GM12878 (cell line): ENCODE results near the gene KCND2. TPM values are rescaled to one million over a fixed set of nuclear protein-coding genes. Genes with fewer than 3 reads are reported as not detected.

ENCODE experiments used
- BMI1 ChIP-seq: fragments of 450-650 bp; IDR thresholded peaks from 2 replicates; pipeline ENCODE4 v1.6.1; 2016; ENCODE audit warnings: mild to moderate bottlenecking, moderate library complexity, borderline replicate concordance
- EP300 ChIP-seq, 2 experiments: fragments of 150-350 bp in 1 of 2; IDR thresholded peaks; 2 replicates each; pipeline ENCODE4 v1.6.1; 2011 to 2012; ENCODE audit warnings: low read depth in 2 of 2, low read length in 2 of 2, borderline replicate concordance in 1 of 2, improper control_type of control experiment in 1 of 2, inconsistent platforms in 1 of 2; ENCODE audit not compliant: control insufficient read depth in 1 of 2
- FOXM1 ChIP-seq: IDR thresholded peaks from 2 replicates; pipeline ENCODE4 v1.6.1; 2012; ENCODE audit warnings: low read depth, mild to moderate bottlenecking, inconsistent platforms, low read length, moderate library complexity
- GABPA ChIP-seq: IDR thresholded peaks from 2 replicates; pipeline ENCODE4 v1.6.1; 2014; ENCODE audit warnings: antibody characterized with exemption, low read depth, mild to moderate bottlenecking, inconsistent platforms
- IKZF1 ChIP-seq: fragments of 450-650 bp; conservative IDR thresholded peaks from 2 replicates; pipeline ENCODE4 v1.6.1; 2017; ENCODE audit warnings: antibody characterized with exemption, mild to moderate bottlenecking
- IKZF2 ChIP-seq, 2 experiments: fragments of 450-650 bp; IDR thresholded peaks; 2 replicates each; pipeline ENCODE4 v1.6.1; 2017; ENCODE audit warnings: mild to moderate bottlenecking in 2 of 2, moderate library complexity in 2 of 2
- LARP7 ChIP-seq: fragments of 450-650 bp; IDR thresholded peaks from 2 replicates; pipeline ENCODE4 v1.6.1; 2017; ENCODE audit warnings: mild to moderate bottlenecking
- NBN ChIP-seq: fragments of 450-650 bp; IDR thresholded peaks from 2 replicates; pipeline ENCODE4 v1.6.1; 2016
- NFIC ChIP-seq: IDR thresholded peaks from 2 replicates; pipeline ENCODE4 v1.6.1; 2012; ENCODE audit warnings: low read depth, mild to moderate bottlenecking, inconsistent platforms, low read length, moderate library complexity
- NFYA ChIP-seq: IDR thresholded peaks from 2 replicates; pipeline ENCODE4 v1.6.1; 2011; ENCODE audit warnings: low read depth, mild to moderate bottlenecking, low read length, improper control_type of control experiment, borderline replicate concordance
- PAX5 ChIP-seq: IDR thresholded peaks from 2 replicates; pipeline ENCODE4 v1.6.1; 2011; ENCODE audit warnings: low read depth, low read length, borderline replicate concordance
- POLR2A ChIP-seq: IDR thresholded peaks from 2 replicates; pipeline ENCODE4 v1.6.1; 2011; ENCODE audit warnings: low read depth, mild to moderate bottlenecking, low read length
- RB1 ChIP-seq: fragments of 450-650 bp; formaldehyde crosslinking; IDR thresholded peaks from 2 replicates; pipeline ENCODE4 v1.6.1; 2017; ENCODE audit warnings: mild to moderate bottlenecking, borderline replicate concordance
- SP1 ChIP-seq: IDR thresholded peaks from one replicate; pipeline ENCODE4 v1.6.1; 2011; ENCODE audit warnings: low read depth, low read length
- SREBF2 ChIP-seq: IDR thresholded peaks from 2 replicates; pipeline ENCODE4 v1.6.1; 2012; ENCODE audit warnings: mild to moderate bottlenecking, low read length
- SUZ12 ChIP-seq: fragments of 200-600 bp; sonication (generic); IDR thresholded peaks from one replicate; pipeline ENCODE4 v1.6.1; 2018; ENCODE audit warnings: antibody characterized with exemption, mild to moderate bottlenecking; ENCODE audit not compliant: unreplicated experiment
- TCF3 ChIP-seq: IDR thresholded peaks from 2 replicates; pipeline ENCODE4 v1.6.1; 2012; ENCODE audit warnings: low read depth, mild to moderate bottlenecking, low read length, borderline replicate concordance; ENCODE audit not compliant: insufficient read depth
- TCF7 ChIP-seq: IDR thresholded peaks from 2 replicates; pipeline ENCODE4 v1.6.1; 2014; ENCODE audit warnings: antibody characterized with exemption, borderline replicate concordance
- ZBED1 ChIP-seq: IDR thresholded peaks from 2 replicates; pipeline ENCODE4 v1.6.1; 2016; ENCODE audit warnings: borderline replicate concordance
- polyA plus RNA-seq, 11 experiments: library from polyadenylated mRNA; depleted of rRNA in 4 of 11; unstranded in 6 of 11; stranded (reverse) in 5 of 11; fragments of >200 nt; fragmentation: Nextera tagmentation in 4 of 11; fragmentation: Illumina TruSeq in 1 of 11; extraction: Ambion mirVana in 4 of 11; extraction: Trizol in 1 of 11; gene quantifications; 1 replicate in 1 of 11; 2 replicates in 10 of 11; pipeline versions ENCODE4 v1.2.1 to v1.2.3, GENCODE V29; 2011 to 2016; ENCODE audit warnings: inconsistent platforms in 2 of 11, missing spikeins in 2 of 11, low read depth in 1 of 11
- total RNA-seq, 4 experiments: library from RNA; depleted of rRNA in 3 of 4; stranded (reverse); fragments of >200 nt in 3 of 4; fragmentation: Illumina TruSeq in 1 of 4; extraction: Trizol in 1 of 4; gene quantifications; 2 replicates each; pipeline versions ENCODE4 v1.2.1 to v1.2.3, GENCODE V29; 2013 to 2021
- TF ChIP-seq, protein P1 (sequence below): IDR thresholded peaks from 2 replicates; pipeline ENCODE4 v1.6.1; 2011; ENCODE audit warnings: borderline replicate concordance, low read depth, mild to moderate bottlenecking, moderate library complexity, low read length; ENCODE audit not compliant: insufficient read depth, poor library complexity, severe bottlenecking
- TF ChIP-seq, protein P2 (sequence below): fragments of 450-650 bp; IDR thresholded peaks from 2 replicates; pipeline ENCODE4 v1.6.1; 2017; ENCODE audit warnings: low read depth, mild to moderate bottlenecking, moderate library complexity
- TF ChIP-seq, protein P3 (sequence below): fragments of 450-650 bp; formaldehyde crosslinking; IDR thresholded peaks from 2 replicates; pipeline ENCODE4 v1.5.0; 2022; ENCODE audit warnings: mild to moderate bottlenecking, missing genetic modification characterization
- TF ChIP-seq, protein P4 (sequence below): IDR thresholded peaks from 2 replicates; pipeline ENCODE4 v1.6.1; 2011; ENCODE audit warnings: low read depth, mild to moderate bottlenecking, low read length, moderate library complexity, borderline replicate concordance; ENCODE audit errors: extremely low read depth
- TF ChIP-seq, protein P5 (sequence below): fragments of 450-650 bp; IDR thresholded peaks from 2 replicates; pipeline ENCODE4 v1.6.1; 2016; ENCODE audit warnings: mild to moderate bottlenecking

KCND2 gene
- total and polyA plus RNA-seq, 10 of the 15 experiments (the other 5 are each of a cell fraction or from before 2014, with no cell fraction given) = 3.6 to 22.3 (median 6.3) TPM

DNA sequence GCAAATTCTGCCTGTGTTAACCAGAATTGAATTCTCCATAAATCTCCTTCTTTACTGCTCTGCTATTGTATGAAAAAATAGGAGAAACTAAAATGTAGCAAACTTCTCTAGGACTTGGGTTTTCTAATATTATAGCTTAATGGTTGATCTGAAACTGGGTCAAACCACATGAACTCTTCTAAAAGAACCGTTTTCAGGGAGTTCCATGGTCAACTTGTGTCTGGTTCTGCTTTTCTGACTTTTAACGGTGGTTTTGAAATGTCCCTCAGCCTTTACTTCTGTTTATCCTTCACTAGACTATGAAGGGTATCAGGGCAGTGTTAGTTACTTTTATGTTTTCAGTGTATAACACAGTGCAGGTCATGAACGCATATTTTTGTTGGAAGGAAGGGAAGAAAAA is 342.7 kb downstream of the KCND2 start (continued):
- TF ChIP-seq EP300 (IDR thresholded peaks at IDR 0.05; ENCODE audit: borderline replicate concordance in 1 of 2, control insufficient read depth in 1 of 2, low read depth in 2 of 2, low read length in 2 of 2) = peak in 1 of 2 experiments; percentile 40; a peak in 1 of 4 replicates
- no peak for TF ChIP-seq GABPA
- no peak for TF ChIP-seq SP1
- 0 out of 2 replicates have a peak, but pooled peaks have one; percentile 12 for TF ChIP-seq BMI1
- no peak for TF ChIP-seq ZBED1
- TF ChIP-seq, protein P1, sequence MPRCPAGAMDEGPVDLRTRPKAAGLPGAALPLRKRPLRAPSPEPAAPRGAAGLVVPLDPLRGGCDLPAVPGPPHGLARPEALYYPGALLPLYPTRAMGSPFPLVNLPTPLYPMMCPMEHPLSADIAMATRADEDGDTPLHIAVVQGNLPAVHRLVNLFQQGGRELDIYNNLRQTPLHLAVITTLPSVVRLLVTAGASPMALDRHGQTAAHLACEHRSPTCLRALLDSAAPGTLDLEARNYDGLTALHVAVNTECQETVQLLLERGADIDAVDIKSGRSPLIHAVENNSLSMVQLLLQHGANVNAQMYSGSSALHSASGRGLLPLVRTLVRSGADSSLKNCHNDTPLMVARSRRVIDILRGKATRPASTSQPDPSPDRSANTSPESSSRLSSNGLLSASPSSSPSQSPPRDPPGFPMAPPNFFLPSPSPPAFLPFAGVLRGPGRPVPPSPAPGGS = no peak
- TF ChIP-seq, protein P2, sequence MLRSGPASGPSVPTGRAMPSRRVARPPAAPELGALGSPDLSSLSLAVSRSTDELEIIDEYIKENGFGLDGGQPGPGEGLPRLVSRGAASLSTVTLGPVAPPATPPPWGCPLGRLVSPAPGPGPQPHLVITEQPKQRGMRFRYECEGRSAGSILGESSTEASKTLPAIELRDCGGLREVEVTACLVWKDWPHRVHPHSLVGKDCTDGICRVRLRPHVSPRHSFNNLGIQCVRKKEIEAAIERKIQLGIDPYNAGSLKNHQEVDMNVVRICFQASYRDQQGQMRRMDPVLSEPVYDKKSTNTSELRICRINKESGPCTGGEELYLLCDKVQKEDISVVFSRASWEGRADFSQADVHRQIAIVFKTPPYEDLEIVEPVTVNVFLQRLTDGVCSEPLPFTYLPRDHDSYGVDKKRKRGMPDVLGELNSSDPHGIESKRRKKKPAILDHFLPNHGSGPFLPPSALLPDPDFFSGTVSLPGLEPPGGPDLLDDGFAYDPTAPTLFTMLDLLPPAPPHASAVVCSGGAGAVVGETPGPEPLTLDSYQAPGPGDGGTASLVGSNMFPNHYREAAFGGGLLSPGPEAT = peak; percentile 23; the same call in 1 of the 2 replicates
- no peak for TF ChIP-seq TCF7
- TF ChIP-seq TCF3 = no peak
- TF ChIP-seq PAX5 = no peak
- no peak for TF ChIP-seq RB1
- peak; percentile 48; the same call in 1 of the 2 replicates for TF ChIP-seq IKZF1
- no peak for TF ChIP-seq SUZ12
- no peak for TF ChIP-seq NFYA
- no peak for TF ChIP-seq SREBF2
- TF ChIP-seq, protein P3, sequence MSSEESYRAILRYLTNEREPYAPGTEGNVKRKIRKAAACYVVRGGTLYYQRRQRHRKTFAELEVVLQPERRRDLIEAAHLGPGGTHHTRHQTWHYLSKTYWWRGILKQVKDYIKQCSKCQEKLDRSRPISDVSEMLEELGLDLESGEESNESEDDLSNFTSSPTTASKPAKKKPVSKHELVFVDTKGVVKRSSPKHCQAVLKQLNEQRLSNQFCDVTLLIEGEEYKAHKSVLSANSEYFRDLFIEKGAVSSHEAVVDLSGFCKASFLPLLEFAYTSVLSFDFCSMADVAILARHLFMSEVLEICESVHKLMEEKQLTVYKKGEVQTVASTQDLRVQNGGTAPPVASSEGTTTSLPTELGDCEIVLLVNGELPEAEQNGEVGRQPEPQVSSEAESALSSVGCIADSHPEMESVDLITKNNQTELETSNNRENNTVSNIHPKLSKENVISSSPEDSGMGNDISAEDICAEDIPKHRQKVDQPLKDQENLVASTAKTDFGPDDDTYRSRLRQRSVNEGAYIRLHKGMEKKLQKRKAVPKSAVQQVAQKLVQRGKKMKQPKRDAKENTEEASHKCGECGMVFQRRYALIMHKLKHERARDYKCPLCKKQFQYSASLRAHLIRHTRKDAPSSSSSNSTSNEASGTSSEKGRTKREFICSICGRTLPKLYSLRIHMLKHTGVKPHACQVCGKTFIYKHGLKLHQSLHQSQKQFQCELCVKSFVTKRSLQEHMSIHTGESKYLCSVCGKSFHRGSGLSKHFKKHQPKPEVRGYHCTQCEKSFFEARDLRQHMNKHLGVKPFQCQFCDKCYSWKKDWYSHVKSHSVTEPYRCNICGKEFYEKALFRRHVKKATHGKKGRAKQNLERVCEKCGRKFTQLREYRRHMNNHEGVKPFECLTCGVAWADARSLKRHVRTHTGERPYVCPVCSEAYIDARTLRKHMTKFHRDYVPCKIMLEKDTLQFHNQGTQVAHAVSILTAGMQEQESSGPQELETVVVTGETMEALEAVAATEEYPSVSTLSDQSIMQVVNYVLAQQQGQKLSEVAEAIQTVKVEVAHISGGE (CRISPR knock-in tag) = no peak
- TF ChIP-seq, protein P4, sequence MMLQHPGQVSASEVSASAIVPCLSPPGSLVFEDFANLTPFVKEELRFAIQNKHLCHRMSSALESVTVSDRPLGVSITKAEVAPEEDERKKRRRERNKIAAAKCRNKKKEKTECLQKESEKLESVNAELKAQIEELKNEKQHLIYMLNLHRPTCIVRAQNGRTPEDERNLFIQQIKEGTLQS = no peak
- TF ChIP-seq, protein P5, sequence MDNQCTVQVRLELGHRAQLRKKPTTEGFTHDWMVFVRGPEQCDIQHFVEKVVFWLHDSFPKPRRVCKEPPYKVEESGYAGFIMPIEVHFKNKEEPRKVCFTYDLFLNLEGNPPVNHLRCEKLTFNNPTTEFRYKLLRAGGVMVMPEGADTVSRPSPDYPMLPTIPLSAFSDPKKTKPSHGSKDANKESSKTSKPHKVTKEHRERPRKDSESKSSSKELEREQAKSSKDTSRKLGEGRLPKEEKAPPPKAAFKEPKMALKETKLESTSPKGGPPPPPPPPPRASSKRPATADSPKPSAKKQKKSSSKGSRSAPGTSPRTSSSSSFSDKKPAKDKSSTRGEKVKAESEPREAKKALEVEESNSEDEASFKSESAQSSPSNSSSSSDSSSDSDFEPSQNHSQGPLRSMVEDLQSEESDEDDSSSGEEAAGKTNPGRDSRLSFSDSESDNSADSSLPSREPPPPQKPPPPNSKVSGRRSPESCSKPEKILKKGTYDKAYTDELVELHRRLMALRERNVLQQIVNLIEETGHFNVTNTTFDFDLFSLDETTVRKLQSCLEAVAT = no peak
- TF ChIP-seq NFIC = peak; percentile 77
- peak; percentile 56 to 60; a peak in 2 of 4 replicates for TF ChIP-seq IKZF2 (IDR thresholded peaks at IDR 0.05)
- no peak for TF ChIP-seq NBN
- no peak for TF ChIP-seq LARP7
- TF ChIP-seq POLR2A = no peak
- no peak for TF ChIP-seq FOXM1
